Psoas muscle (tissue), 8 donors: ENCODE results near the gene FAAH. TPM values are rescaled to one million over a fixed set of nuclear protein-coding genes. Genes with fewer than 3 reads are reported as not detected.

Source experiments
- ATAC-seq, 4 donors: fragments of 200-7000 bp; cut with Tn5 transposase; one replicate each; pipeline ENCODE4 v1.9.1; 2020; ENCODE audit warnings: moderate library complexity in 3 of 4, mild to moderate bottlenecking in 2 of 4
- DNase-seq, 2 donors: peaks; one replicate each; pipeline ENCODE4 v3.0.0-alpha.2; 2020
- H3K27ac ChIP-seq: fragments of 200-600 bp; one replicate; pipeline ENCODE4 v1.8.0; 2022
- H3K27me3 ChIP-seq, 3 donors: fragments of 200-600 bp in 1 of 3; one replicate each; pipeline versions ENCODE4 v1.6.1 to v1.8.0; 2013 to 2022; ENCODE audit warnings: low read length in 2 of 3, mild to moderate bottlenecking in 2 of 3, moderate library complexity in 1 of 3; ENCODE audit not compliant: insufficient read depth in 3 of 3
- H3K36me3 ChIP-seq, 2 donors: fragments of 200-600 bp in 1 of 2; one replicate each; pipeline versions ENCODE4 v1.6.1 to v1.8.0; 2013 to 2022; ENCODE audit warnings: low read depth in 1 of 2, mild to moderate bottlenecking in 1 of 2, moderate library complexity in 1 of 2; ENCODE audit not compliant: insufficient read depth in 1 of 2
- H3K4me1 ChIP-seq: fragments of 200-600 bp; one replicate; pipeline ENCODE4 v1.8.0; 2022
- H3K4me3 ChIP-seq: fragments of 200-600 bp; one replicate; pipeline ENCODE4 v1.8.0; 2022; ENCODE audit warnings: mild to moderate bottlenecking
- H3K9me3 ChIP-seq: fragments of 200-600 bp; one replicate; pipeline ENCODE4 v1.8.0; 2022
- CTCF ChIP-seq: fragments of 200-600 bp; IDR thresholded peaks from one replicate; pipeline ENCODE4 v1.8.0; 2022; ENCODE audit warnings: antibody characterized with exemption
- WGBS, 3 donors: extraction: QIAGEN DNeasy Blood & Tissue Kit; methylation state at CpG; one replicate each; pipeline versions ENCODE4 v1.1.6 to v1.1.7; 2013; 5-methylcytosine and 5-hydroxymethylcytosine counted together
- intact Hi-C, 2 donors: fragments of 100-400 bp; cut with DNase I; formaldehyde crosslinking; loops; one replicate each; pipeline versions ENCODE4 v1.11.0 to v1.14.2; 2022
- polyA plus RNA-seq, 3 donors: library from polyadenylated mRNA; stranded (reverse); fragments of 200-250 nt; gene quantifications; one replicate each; pipeline ENCODE4 v1.2.3, GENCODE V29; 2013
- total RNA-seq, 4 donors: library from RNA; stranded (reverse); fragmentation: NEBNext Ultra II Directional in 2 of 4; extraction: Animal tissue kit (Norgen Biotek cat#: 25700) in 2 of 4; gene quantifications; one replicate each; pipeline versions ENCODE4 v1.2.1 to v1.2.4, GENCODE V29; 2021 to 2023
- donor health status: healthy with polysubstance abuse.
- donor health status: DM: no; HTN: no; CAD: no; lungs with moderate emphysema.
- donor health status: Bipolar disorder and iron deficiency.
- donor health status: healthy.
- donor health status: DM: yes; HTN: yes; CAD: no.
- donor health status: DM: no; HTN: no; CAD: no.
- donor health status: DM: no; HTN: no; CAD: no.
- donor health status: DM: yes; HTN: yes; CAD: no.

The FAAH gene
- total and polyA plus RNA-seq, 7 donors: 1.6 to 11.0 (median 5.7) TPM

DNA sequence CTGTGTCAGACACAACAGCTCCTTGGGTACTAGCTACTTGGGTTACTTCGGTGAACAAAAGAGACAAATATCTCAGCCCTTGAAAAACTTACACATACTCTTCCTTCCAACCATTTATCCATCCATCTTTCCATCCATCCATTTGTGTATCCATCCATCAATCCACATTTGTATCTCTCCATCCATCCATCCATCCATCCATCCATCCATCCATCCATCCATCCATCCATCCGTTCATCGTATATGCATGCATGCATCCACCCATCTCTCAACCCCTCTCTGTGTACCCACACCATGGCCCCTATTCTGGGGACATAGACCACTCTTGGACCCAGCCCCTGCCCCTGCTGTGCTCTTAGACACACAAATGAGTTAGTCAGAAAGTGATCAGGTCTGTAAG is 40.2 kb downstream of the FAAH start:
- no peaks in the 10 kb centered on the region for H3K27me3 ChIP-seq
- ATAC-seq (no peak), DNase-seq (no peak)
- no peak for TF ChIP-seq CTCF
- H3K9me3 ChIP-seq: no peaks in the 10 kb centered on the region
- no peaks in the 10 kb centered on the region for H3K36me3 ChIP-seq
- H3K4me1 ChIP-seq: no peaks in the 10 kb centered on the region
- H3K27ac ChIP-seq: no peak overlapping the region
- H3K4me3 ChIP-seq: no peak overlapping the region
- 89 to 96% (median 96%) methylated on average over 3 of the region's 3 CpGs for WGBS, 3 donors
- intact Hi-C loops: no loop called here

- DNase-seq (no peak), ATAC-seq (no peak)
- H3K27ac ChIP-seq: no peak overlapping the region
- H3K36me3 ChIP-seq: no peaks in the 10 kb centered on the region
- 93 to 100% (median 93%) methylated on average over 1 of the region's 1 CpG for WGBS, 3 donors
- no peaks in the 10 kb centered on the region for H3K9me3 ChIP-seq
- no peaks in the 10 kb centered on the region for H3K27me3 ChIP-seq
- no peak overlapping the region for H3K4me3 ChIP-seq
- intact Hi-C loops: no loop called here
- H3K4me1 ChIP-seq: no peaks in the 10 kb centered on the region
- TF ChIP-seq CTCF: no peak
Measured at GRCh38 chr1:46436844-46437243, 42.7 kb downstream of the FAAH start.

DNA sequence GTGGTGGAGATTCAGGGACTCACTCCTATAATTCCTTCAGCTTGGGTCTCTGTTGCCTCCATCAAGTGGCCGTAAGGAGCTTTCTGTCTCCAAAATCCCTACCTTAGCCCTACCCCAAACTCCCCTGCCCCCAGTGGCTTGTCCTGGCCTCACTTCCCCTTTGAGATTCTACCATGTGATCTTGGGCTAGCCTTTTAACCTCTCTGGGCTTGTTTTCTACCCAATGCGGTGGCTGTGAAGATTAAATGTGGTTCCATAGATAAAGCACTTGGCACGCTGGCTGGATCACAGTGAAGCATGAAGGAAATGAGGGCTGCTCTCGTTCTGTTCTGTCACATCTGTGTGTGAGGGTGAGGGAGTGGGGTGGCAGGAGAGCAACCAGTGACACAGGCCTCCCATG is 43.6 kb downstream of the FAAH start:
- H3K4me1 ChIP-seq: no peaks in the 10 kb centered on the region
- no peak overlapping the region for H3K27ac ChIP-seq
- H3K27me3 ChIP-seq: no peaks in the 10 kb centered on the region
- no peak overlapping the region for H3K4me3 ChIP-seq
- 65 to 75% (median 66%) methylated on average over 3 to 4 of the region's 4 CpGs for WGBS, 3 donors
- TF ChIP-seq CTCF: no peak
- DNase-seq: no peak
- H3K36me3 ChIP-seq: no peaks in the 10 kb centered on the region
- no peak for ATAC-seq
- H3K9me3 ChIP-seq: no peaks in the 10 kb centered on the region
- intact Hi-C loops: no loop called here

GRCh38 chr1:46438346-46438745 is 44.2 kb downstream of the FAAH start:
- ATAC-seq (no peak), DNase-seq (no peak)
- intact Hi-C loops: no loop called here

More at GRCh38 chr1:46438346-46438745, 44.2 kb downstream of the FAAH start:
- Histone ChIP-seq H3K36me3 (no peaks in the 10 kb centered on the region), H3K9me3 (no peaks in the 10 kb centered on the region), H3K4me3 (no peak overlapping the region), H3K27me3 (no peaks in the 10 kb centered on the region), H3K4me1 (no peaks in the 10 kb centered on the region), H3K27ac (no peak overlapping the region)
- TF ChIP-seq CTCF: no peak
- 87 to 94% (median 90%) methylated on average over 6 of the region's 6 CpGs for WGBS, 3 donors
